Measurements from ENCODE around the gene STK11. TPM values are rescaled to one million over a fixed set of nuclear protein-coding genes. Genes with fewer than 3 reads are reported as not detected.
A peak's percentile ranks its signal among the peaks of the same experiment; 100 is the strongest.

Gene STK11
- polyA plus RNA-seq, 1 of the 3 experiments (the other 2 are of a cell fraction), result 55.5 TPM

- H4K20me1 ChIP-seq (ENCODE audit: insufficient read depth), result peaks cover 11% of the 10 kb centered on the region; the same call in 1 of the 2 replicates
- no peaks in the 10 kb centered on the region for H3K9me3 ChIP-seq
- no CpG with 5 or more reads among the region's 11 CpGs for WGBS (ENCODE audit: low lambda C conversion rate)
- H3K9me2 ChIP-seq, result no peaks in the 10 kb centered on the region
- no peak overlapping the region for H3K4me3 ChIP-seq (ENCODE audit: low read depth in 2 of 2, low read length in 1 of 2)
- peaks cover 0 to 5% of the 10 kb centered on the region in 2 experiments; a peak in 1 of 4 replicates for H3K4me1 ChIP-seq (ENCODE audit: control insufficient read depth in 1 of 2, insufficient read depth in 2 of 2, low read depth in 1 of 2, low read length in 1 of 2)
- POLR2A ChIA-PET, result interaction anchor here (1.1 to 1.7 kb wide), 2 partner anchors 10 to 43 kb away, joined by 4 to 6 read pairs; partner anchors contain the start of gene CIRBP
- no peak overlapping the region for H3K9ac ChIP-seq
- TF ChIP-seq SIN3A (IDR thresholded peaks at IDR 0.05; ENCODE audit: borderline replicate concordance, low read depth, low read length) (no peak), NRF1 (IDR thresholded peaks at IDR 0.05; ENCODE audit: low read depth, low read length) (no peak), TAF1 (IDR thresholded peaks at IDR 0.05; ENCODE audit: borderline replicate concordance, low read depth, low read length) (no peak), ELF1 (IDR thresholded peaks at IDR 0.05) (no peak), YY1 (IDR thresholded peaks at IDR 0.05; ENCODE audit: low read depth) (no peak), FOXM1 (IDR thresholded peaks at IDR 0.05; ENCODE audit: low read depth) (no peak), RXRA (IDR thresholded peaks at IDR 0.05; ENCODE audit: borderline replicate concordance, low read depth) (no peak), EP300 (IDR thresholded peaks at IDR 0.05; ENCODE audit: borderline replicate concordance in 1 of 2, low read depth in 1 of 2, low read length in 1 of 2) (no peak), SMC3 (IDR thresholded peaks at IDR 0.05; ENCODE audit: low read depth, low read length) (no peak), GATA2 (CRISPR knock-in tag; IDR thresholded peaks at IDR 0.05) (no peak), CTCF (IDR thresholded peaks at IDR 0.05) (no peak), MXI1 (IDR thresholded peaks at IDR 0.05; ENCODE audit: low read depth, low read length) (no peak), NFIC (IDR thresholded peaks at IDR 0.05; ENCODE audit: borderline replicate concordance) (no peak), GABPA (IDR thresholded peaks at IDR 0.05; ENCODE audit: low read depth) (no peak)
- H2AFZ ChIP-seq (ENCODE audit: low read depth), result no peak overlapping the region
- CTCF ChIA-PET, result interaction anchor here (0.7 to 2.2 kb wide), 8 partner anchors 10 to 196 kb away, joined by 3 to 12 read pairs (median 6); partner anchors contain the start of gene ATP5F1D
- no peaks in the 10 kb centered on the region for H3K27me3 ChIP-seq (ENCODE audit: insufficient read depth)
- peaks cover under 1% of the 10 kb centered on the region for H3F3A ChIP-seq (replicated peaks; ENCODE audit: insufficient read depth)
- H3K36me3 ChIP-seq (replicated peaks in 1 of 2; ENCODE audit: control insufficient read depth in 1 of 2, insufficient read depth in 2 of 2, low read length in 1 of 2), result peaks cover 0 to 54% of the 10 kb centered on the region in 2 experiments
- H3K27ac ChIP-seq (ENCODE audit: low read depth in 2 of 2, low read length in 1 of 2), result no peak overlapping the region
- peaks cover under 1% of the 10 kb centered on the region; the same call in 1 of the 2 replicates for H3K79me2 ChIP-seq (ENCODE audit: insufficient read depth)
- no peak overlapping the region for H3K4me2 ChIP-seq
- no peak for DNase-seq
Measured at GRCh38 chr19:1226227-1226518, 20.6 kb downstream of the STK11 start.

GRCh38 chr19:1226522-1227303 is 21.1 kb downstream of the STK11 start:
- H3K9me3 ChIP-seq, result no peaks in the 10 kb centered on the region
- TF ChIP-seq POLR2AphosphoS5 (IDR thresholded peaks at IDR 0.05; ENCODE audit: low read depth, low read length) (peak; percentile 20; the same call in 1 of the 2 replicates), NRF1 (IDR thresholded peaks at IDR 0.05; ENCODE audit: low read depth, low read length) (no peak)
- H3K27me3 ChIP-seq (ENCODE audit: insufficient read depth), result no peaks in the 10 kb centered on the region
- no peak overlapping the region for H3K4me3 ChIP-seq (ENCODE audit: low read depth in 2 of 2, low read length in 1 of 2)
- ChIA-PET POLR2A (interaction anchor here (1.7 kb wide), 1 partner anchor 43 kb away, joined by 4 read pairs; the partner anchor contains the start of gene CIRBP), CTCF (interaction anchor here (1.2 to 2.3 kb wide), 5 partner anchors 10 to 114 kb away, joined by 4 to 12 read pairs (median 6); partner anchors contain the start of gene ATP5F1D)
- H3K79me2 ChIP-seq (ENCODE audit: insufficient read depth), result no peaks in the 10 kb centered on the region
- WGBS (ENCODE audit: low lambda C conversion rate), result no CpG with 5 or more reads among the region's 50 CpGs
- H3K9me2 ChIP-seq, result no peaks in the 10 kb centered on the region
- no peaks in the 10 kb centered on the region for H3F3A ChIP-seq (replicated peaks; ENCODE audit: insufficient read depth)
- no peak for DNase-seq
- peaks cover 0 to 52% of the 10 kb centered on the region in 2 experiments for H3K36me3 ChIP-seq (replicated peaks in 1 of 2; ENCODE audit: control insufficient read depth in 1 of 2, insufficient read depth in 2 of 2, low read length in 1 of 2)
- H3K9ac ChIP-seq, result no peak overlapping the region
- H3K4me2 ChIP-seq, result no peak overlapping the region
- no peak overlapping the region for H2AFZ ChIP-seq (ENCODE audit: low read depth)
- no peak overlapping the region for H3K27ac ChIP-seq (ENCODE audit: low read depth in 2 of 2, low read length in 1 of 2)
- peaks cover 0 to 5% of the 10 kb centered on the region in 2 experiments; a peak in 1 of 4 replicates for H3K4me1 ChIP-seq (ENCODE audit: control insufficient read depth in 1 of 2, insufficient read depth in 2 of 2, low read depth in 1 of 2, low read length in 1 of 2)
- H4K20me1 ChIP-seq (ENCODE audit: insufficient read depth), result peaks cover 11% of the 10 kb centered on the region; the same call in 1 of the 2 replicates

All from SK-N-SH (cell line).